K562 (cell line): ENCODE data around the gene MALSU1. TPM values are rescaled to one million over a fixed set of nuclear protein-coding genes. Genes with fewer than 3 reads are reported as not detected.

Experiments used
- CBX3 ChIP-seq, 2 experiments: IDR thresholded peaks; 1 replicate in 1 of 2; 2 replicates in 1 of 2; pipeline ENCODE4 v1.6.1; 2012; ENCODE audit warnings: inconsistent platforms in 2 of 2, low read length in 2 of 2, borderline replicate concordance in 1 of 2, control low read depth in 1 of 2
- CC2D1A ChIP-seq: fragments of 450-650 bp; IDR thresholded peaks from 2 replicates; pipeline ENCODE4 v1.6.1; 2017; ENCODE audit warnings: mild to moderate bottlenecking
- CHD1 ChIP-seq: fragments of 200-600 bp; sonication (generic); IDR thresholded peaks from one replicate; pipeline ENCODE4 v1.6.1; 2012; ENCODE audit warnings: mild to moderate bottlenecking, moderate library complexity, low read length, inconsistent platforms
- CREB1 ChIP-seq, 2 experiments: sonication (generic) in 1 of 2; formaldehyde crosslinking in 1 of 2; IDR thresholded peaks; 2 replicates each; pipeline versions ENCODE4 v1.6.1 to v1.8.0; 2012 to 2022; ENCODE audit warnings: inconsistent platforms in 1 of 2, mild to moderate bottlenecking in 1 of 2, missing genetic modification reagents in 1 of 2, moderate library complexity in 1 of 2
- ELF2 ChIP-seq: fragments of 250-450 bp; sonication (Bioruptor Pico); IDR thresholded peaks from 2 replicates; pipeline ENCODE4 v1.5.0; 2021; ENCODE audit warnings: mild to moderate bottlenecking
- ETV6 ChIP-seq, 3 experiments: fragments of 150-350 bp in 1 of 3; sonication (generic) in 1 of 3; formaldehyde crosslinking in 1 of 3; IDR thresholded peaks; 2 replicates each; pipeline versions ENCODE4 v1.6.1 to v1.8.0; 2014 to 2022; ENCODE audit warnings: borderline replicate concordance in 2 of 3, low read depth in 2 of 3, antibody characterized with exemption in 1 of 3, low read length in 1 of 3, mild to moderate bottlenecking in 1 of 3, missing genetic modification reagents in 1 of 3
- FOXK2 ChIP-seq, 2 experiments: fragments of 450-650 bp; IDR thresholded peaks in 1 of 2; conservative IDR thresholded peaks in 1 of 2; 2 replicates each; pipeline ENCODE4 v1.6.1; 2016; ENCODE audit warnings: low read depth in 2 of 2, mild to moderate bottlenecking in 1 of 2
- FOXM1 ChIP-seq, 2 experiments: fragments of 450-650 bp in 1 of 2; sonication (generic) in 1 of 2; formaldehyde crosslinking in 1 of 2; IDR thresholded peaks; 2 replicates each; pipeline versions ENCODE4 v1.6.1 to v1.9.0; 2017 to 2022; ENCODE audit warnings: low read depth in 2 of 2, mild to moderate bottlenecking in 2 of 2, missing genetic modification reagents in 1 of 2, moderate library complexity in 1 of 2
- HDAC8 ChIP-seq: fragments of 450-650 bp; IDR thresholded peaks from 2 replicates; pipeline ENCODE4 v1.6.1; 2016; ENCODE audit warnings: mild to moderate bottlenecking, missing genetic modification characterization, moderate library complexity, missing compliant biosample characterization
- ILF3 ChIP-seq: fragments of 450-650 bp; IDR thresholded peaks from 2 replicates; pipeline ENCODE4 v1.6.1; 2018; ENCODE audit warnings: antibody characterized with exemption, mild to moderate bottlenecking, moderate library complexity, borderline replicate concordance
- MBD2 ChIP-seq: sonication (generic); IDR thresholded peaks from 2 replicates; pipeline ENCODE4 v1.6.1; 2016; ENCODE audit warnings: low read depth, borderline replicate concordance
- MTA3 ChIP-seq: fragments of 450-650 bp; formaldehyde crosslinking; IDR thresholded peaks from 2 replicates; pipeline ENCODE4 v1.6.1; 2017; ENCODE audit warnings: mild to moderate bottlenecking, borderline replicate concordance
- MTF1 ChIP-seq: fragments of 250-450 bp; sonication (Bioruptor Pico); IDR thresholded peaks from 2 replicates; pipeline ENCODE4 v1.9.0; 2021; ENCODE audit warnings: moderate library complexity, mild to moderate bottlenecking, inconsistent platforms, borderline replicate concordance
- RNF219 ChIP-seq: fragments of 250-450 bp; sonication (Bioruptor Pico); IDR thresholded peaks from 2 replicates; pipeline ENCODE4 v1.5.0; 2022; ENCODE audit warnings: mild to moderate bottlenecking
- SLC30A9 ChIP-seq: fragments of 250-450 bp; sonication (Bioruptor Pico); IDR thresholded peaks from 2 replicates; pipeline ENCODE4 v1.8.0; 2022; ENCODE audit warnings: mild to moderate bottlenecking, moderate library complexity
- SMARCB1 ChIP-seq: IDR thresholded peaks from 2 replicates; pipeline ENCODE4 v1.6.1; 2011; ENCODE audit warnings: improper control_type of control experiment, low read depth; ENCODE audit not compliant: insufficient read length
- TAF9B ChIP-seq: fragments of 450-650 bp; IDR thresholded peaks from 2 replicates; pipeline ENCODE4 v1.6.1; 2018; ENCODE audit warnings: mild to moderate bottlenecking; ENCODE audit not compliant: partially characterized antibody
- TBP ChIP-seq: optimal IDR thresholded peaks from 2 replicates; pipeline ENCODE3; 2011; ENCODE audit warnings: low read depth, low read length, improper control_type of control experiment
- TFAM ChIP-seq: fragments of 250-450 bp; sonication (Bioruptor Pico); conservative IDR thresholded peaks from 2 replicates; pipeline ENCODE4 v1.5.0; 2021; ENCODE audit warnings: mild to moderate bottlenecking, moderate library complexity
- ZC3H4 ChIP-seq: sonication (generic); formaldehyde crosslinking; IDR thresholded peaks from 2 replicates; pipeline ENCODE4 v1.9.0; 2021; ENCODE audit warnings: missing genetic modification reagents, borderline replicate concordance
- ZNF121 ChIP-seq: sonication (generic); formaldehyde crosslinking; conservative IDR thresholded peaks from 2 replicates; pipeline ENCODE4 v1.8.0; 2022; ENCODE audit warnings: missing genetic modification reagents
- ZNF140 ChIP-seq: fragments of 250-450 bp; sonication (Bioruptor Pico); IDR thresholded peaks from 2 replicates; pipeline ENCODE4 v1.8.0; 2021; ENCODE audit warnings: moderate library complexity, mild to moderate bottlenecking, inconsistent platforms
- ZNF175 ChIP-seq: fragments of 200-800 bp; sonication (Bioruptor generic); IDR thresholded peaks from 2 replicates; pipeline ENCODE4 v1.6.1; 2016; ENCODE audit warnings: low read depth, mild to moderate bottlenecking, missing genetic modification characterization, missing compliant biosample characterization
- ZNF668 ChIP-seq: fragments of 250-450 bp; sonication (Bioruptor Pico); IDR thresholded peaks from 2 replicates; pipeline ENCODE4 v1.8.0; 2022; ENCODE audit warnings: mild to moderate bottlenecking, inconsistent platforms
- ZNF699 ChIP-seq: fragments of 250-450 bp; sonication (Bioruptor Pico); IDR thresholded peaks from 2 replicates; pipeline ENCODE4 v1.8.0; 2021; ENCODE audit warnings: mild to moderate bottlenecking, moderate library complexity; ENCODE audit not compliant: insufficient replicate concordance
- ZNF780A ChIP-seq: fragments of 250-450 bp; sonication (Bioruptor Pico); IDR thresholded peaks from 2 replicates; pipeline ENCODE4 v1.5.0; 2021; ENCODE audit warnings: mild to moderate bottlenecking
- polyA plus RNA-seq, 8 experiments: library from polyadenylated mRNA; depleted of rRNA in 4 of 8; stranded (reverse) in 5 of 8; unstranded in 3 of 8; fragments of >200 nt; fragmentation: Nextera tagmentation in 2 of 8; fragmentation: Illumina TruSeq in 1 of 8; extraction: Ambion mirVana in 2 of 8; extraction: Trizol in 1 of 8; gene quantifications; 2 replicates each; pipeline versions ENCODE4 v1.2.1 to v1.2.3, GENCODE V29; 2011 to 2014; ENCODE audit warnings: inconsistent platforms in 1 of 8, missing spikeins in 1 of 8
- total RNA-seq, 7 experiments: library from RNA; depleted of rRNA in 6 of 7; stranded (reverse); fragments of >200 nt in 6 of 7; fragmentation: Illumina TruSeq in 2 of 7; extraction: Trizol in 2 of 7; gene quantifications; 2 replicates each; pipeline versions ENCODE4 v1.2.1 to v1.2.3, GENCODE V29; 2011 to 2021; ENCODE audit warnings: low replicate concordance in 1 of 7

The MALSU1 gene
- total and polyA plus RNA-seq, 9 of the 15 experiments (the other 6 are each of a cell fraction or from before 2014, with no cell fraction given) = 12.3 to 308 (median 81.2) TPM

- TF ChIP-seq MTA3 = 0 out of 2 replicates have a peak, but pooled peaks have one; percentile 55
- no peak for TF ChIP-seq ZNF140
- TF ChIP-seq SLC30A9 (CRISPR knock-in tag) = no peak
- TF ChIP-seq MTF1 (CRISPR knock-in tag) = no peak
- no peak for TF ChIP-seq ZNF780A
- TF ChIP-seq ZNF699 = no peak
- no peak for TF ChIP-seq ILF3
- peak; percentile 22 for TF ChIP-seq TBP
- TF ChIP-seq ETV6 (IDR thresholded peaks at IDR 0.05; ENCODE audit: borderline replicate concordance in 1 of 2, low read depth in 2 of 2, low read length in 1 of 2) = no peak
- no peak for TF ChIP-seq ETV6 (CRISPR knock-in tag; IDR thresholded peaks at IDR 0.05; ENCODE audit: borderline replicate concordance)
- TF ChIP-seq CC2D1A = 0 out of 2 replicates have a peak, but pooled peaks have one; percentile 69
- TF ChIP-seq SMARCB1 = no peak
- TF ChIP-seq TFAM (CRISPR knock-in tag) = no peak
- TF ChIP-seq CREB1 (IDR thresholded peaks at IDR 0.05) = peak; percentile 73; the same call in 1 of the 2 replicates
- peak; percentile 21; the same call in 1 of the 2 replicates for TF ChIP-seq CREB1 (CRISPR knock-in tag; IDR thresholded peaks at IDR 0.05)
- no peak for TF ChIP-seq HDAC8 (tag)
- no peak for TF ChIP-seq CBX3 (IDR thresholded peaks at IDR 0.05; ENCODE audit: borderline replicate concordance in 1 of 2, low read length in 2 of 2)
- TF ChIP-seq FOXM1 (IDR thresholded peaks at IDR 0.05; ENCODE audit: low read depth) = no peak; the same call in 1 of the 2 replicates
- TF ChIP-seq FOXM1 (CRISPR knock-in tag; IDR thresholded peaks at IDR 0.05; ENCODE audit: low read depth) = no peak
- no peak for TF ChIP-seq ZNF121 (CRISPR knock-in tag)
- TF ChIP-seq FOXK2 (conservative IDR thresholded peaks at IDR 0.05 in 1 of 2, IDR thresholded peaks at IDR 0.05 in 1 of 2; ENCODE audit: low read depth in 2 of 2) = no peak
- no peak for TF ChIP-seq ZC3H4 (CRISPR knock-in tag)
- TF ChIP-seq ZNF668 (CRISPR knock-in tag) = no peak
- TF ChIP-seq ZNF175 (CRISPR knock-in tag) = peak; percentile 58; the same call in 1 of the 2 replicates
- TF ChIP-seq MBD2 = no peak; the same call in 1 of the 2 replicates
- TF ChIP-seq RNF219 = no peak
- TF ChIP-seq CHD1 = no peak
- TF ChIP-seq ELF2 (CRISPR knock-in tag) = no peak
- TF ChIP-seq TAF9B = no peak
Observed at GRCh38 chr7:23273141-23273599, 26.0 kb upstream of the MALSU1 start (continued).
